Melanocyte of skin (primary cell): Measurements from ENCODE around the gene ABCG8. TPM values are rescaled to one million over a fixed set of nuclear protein-coding genes. Genes with fewer than 3 reads are reported as not detected.

Source experiments
- small RNA-seq, 2 donors: library from RNA; depleted of rRNA; stranded (forward); fragments of <200 nt; gene quantifications; one replicate each; pipeline ENCODE3, GENCODE V24; 2012
- total RNA-seq, 2 donors: library from RNA; depleted of rRNA; stranded (reverse); fragments of >200 nt; gene quantifications; 2 replicates each; pipeline ENCODE4 v1.2.3, GENCODE V29; 2012

ABCG8 gene
- not detected for total RNA-seq

DNA sequence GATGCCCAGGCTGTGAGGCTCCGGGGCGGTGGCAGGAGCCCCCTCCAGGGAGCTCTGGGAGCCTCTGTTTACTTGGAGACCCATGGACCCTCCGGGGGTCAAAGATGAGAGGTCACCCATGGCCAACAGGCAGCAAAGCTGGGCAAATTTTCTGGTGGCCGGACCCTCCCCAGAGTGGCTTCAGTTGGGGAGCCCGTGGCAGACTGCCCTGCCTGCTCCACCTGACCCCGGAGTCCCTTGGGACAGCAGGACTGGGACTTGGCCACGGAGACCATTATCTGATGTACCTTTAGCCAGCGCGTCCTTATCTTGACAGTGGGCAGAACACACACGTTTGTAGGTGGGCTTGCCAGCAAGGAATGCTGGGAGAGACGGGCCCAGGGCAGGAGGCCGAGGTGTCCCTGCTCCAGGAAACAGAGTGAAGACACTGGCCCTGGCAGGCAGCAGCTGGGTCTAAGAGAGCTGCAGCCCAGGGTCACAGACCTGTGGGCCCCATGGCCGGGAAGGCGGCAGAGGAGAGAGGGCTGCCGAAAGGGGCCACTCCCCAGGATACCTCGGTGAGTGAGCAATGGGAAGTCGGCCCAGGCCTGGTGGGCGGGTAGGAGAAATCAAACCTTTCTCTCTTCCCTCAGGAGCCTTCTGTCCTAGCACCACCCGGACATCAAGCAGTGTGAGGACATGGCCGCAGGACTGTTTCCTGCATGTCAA is at the start of gene ABCG8, which contains the start of gene ABCG5:
TSS of gene ABCG8 (plus strand) at position 412 of the 708 bp plus-strand sequence. CDS start at position 495, 83 bp downstream.
TSS of gene ABCG5 (minus strand) at position 280 of the 708 bp plus-strand sequence. CDS start at position 120, 160 bp downstream.

Small RNA genes within 50 kb of the gene (small RNA-seq; reads per million reads assigned to genes)
- gene RN7SL455P (0 reads per million in 2 donors), gene RNU6-1048P (0 reads per million in 2 donors)

Other genes with a start within 250 kb of the ABCG8 start
- 10 to 100 TPM; 22.0 to 26.6 TPM for gene THADA, start 242.9 kb upstream of the ABCG8 start, total RNA-seq
- 1 to 10 TPM; 5.3 to 6.2 TPM for gene PLEKHH2, start 201.7 kb upstream of the ABCG8 start, total RNA-seq
- gene C1GALT1C1L, start 162.5 kb upstream of the ABCG8 start, total RNA-seq: 1 to 10 TPM in 1 of 2 donors, under 1 TPM in 1; under 0.01 to 1.4 TPM
- gene DYNC2LI1, start 64.9 kb upstream of the ABCG8 start, total RNA-seq: 10 to 100 TPM; 16.0 to 17.6 TPM
- gene ABCG5, start 132 bp upstream of the ABCG8 start, total RNA-seq: not detected
- 100 to 1,000 TPM in 1 of 2 donors, 10 to 100 TPM in 1; 65.7 to 101 TPM for gene LRPPRC, start 157.0 kb downstream of the ABCG8 start, total RNA-seq